ENCODE data around the gene KCNMB2. TPM values are rescaled to one million over a fixed set of nuclear protein-coding genes. Genes with fewer than 3 reads are reported as not detected.

Gene KCNMB2
- total RNA-seq, 1 experiment from 2014 or later, result not detected

DNA sequence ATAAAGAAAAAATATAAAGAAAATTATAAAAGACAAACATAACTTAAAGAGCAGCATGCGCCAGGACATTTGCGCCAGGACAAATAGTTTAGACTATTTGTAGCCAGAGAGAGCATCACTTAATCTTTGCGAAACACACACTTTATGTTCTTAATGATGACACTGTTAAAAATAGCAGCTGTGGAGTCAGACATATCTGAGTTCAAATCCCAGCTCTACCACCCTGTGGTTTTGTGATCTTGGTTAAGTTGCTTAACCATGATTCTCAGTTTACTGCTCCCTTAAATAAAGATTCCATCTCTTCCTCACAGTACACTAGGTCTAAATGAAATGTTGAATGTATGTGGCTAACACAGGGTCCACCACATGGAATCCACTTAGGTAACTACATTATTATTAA, 31.4 kb downstream of the KCNMB2 start:
- no peak for DNase-seq (ENCODE audit: low read depth in 1 of 2, low spot score in 2 of 2)
- Histone ChIP-seq H3K36me3 (no peaks in the 10 kb centered on the region), H3K27me3 (replicated peaks) (no peaks in the 10 kb centered on the region), H3K4me1 (replicated peaks) (peaks cover 5% of the 10 kb centered on the region; the same call in 1 of the 2 replicates), H3K4me3 (no peak overlapping the region), H3K27ac (no peak overlapping the region), H3K9me3 (replicated peaks) (no peaks in the 10 kb centered on the region)

DNA sequence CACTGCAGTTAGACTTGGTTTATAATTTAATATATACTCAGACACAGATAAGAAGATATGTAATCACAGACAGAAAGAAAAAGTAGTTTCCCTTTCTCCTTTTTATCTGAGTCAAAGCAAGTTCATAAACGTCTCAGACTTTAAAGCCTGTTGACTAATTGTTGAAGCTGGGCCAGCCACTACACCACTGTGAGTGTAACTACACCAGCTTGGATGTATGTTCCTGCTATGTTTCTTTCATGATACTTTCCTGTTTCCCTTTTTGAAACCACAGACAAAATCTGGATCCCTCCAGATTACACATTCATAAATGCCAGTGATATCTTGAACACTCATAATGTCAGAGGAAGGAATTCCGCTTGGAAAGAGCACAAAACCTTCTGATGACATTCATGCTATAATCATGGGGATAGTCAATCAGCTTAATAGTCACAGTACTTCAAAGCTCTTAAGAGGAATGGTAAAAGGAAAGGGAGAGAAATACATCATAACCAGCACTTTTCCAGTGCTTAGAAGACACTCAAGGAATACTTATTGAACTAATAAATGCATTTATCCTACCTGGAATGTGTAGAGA, 32.0 kb downstream of the KCNMB2 start:
- 0 out of 2 replicates have a peak, but pooled peaks cover 1% of the 10 kb centered on the region for H3K4me1 ChIP-seq (replicated peaks)
- DNase-seq (ENCODE audit: low read depth in 1 of 2, low spot score in 2 of 2), result no peak
- no peaks in the 10 kb centered on the region for H3K9me3 ChIP-seq (replicated peaks)
- no peaks in the 10 kb centered on the region for H3K27me3 ChIP-seq (replicated peaks)
- no peak overlapping the region for H3K27ac ChIP-seq
- no peaks in the 10 kb centered on the region for H3K36me3 ChIP-seq
- H3K4me3 ChIP-seq, result no peak overlapping the region

DNA sequence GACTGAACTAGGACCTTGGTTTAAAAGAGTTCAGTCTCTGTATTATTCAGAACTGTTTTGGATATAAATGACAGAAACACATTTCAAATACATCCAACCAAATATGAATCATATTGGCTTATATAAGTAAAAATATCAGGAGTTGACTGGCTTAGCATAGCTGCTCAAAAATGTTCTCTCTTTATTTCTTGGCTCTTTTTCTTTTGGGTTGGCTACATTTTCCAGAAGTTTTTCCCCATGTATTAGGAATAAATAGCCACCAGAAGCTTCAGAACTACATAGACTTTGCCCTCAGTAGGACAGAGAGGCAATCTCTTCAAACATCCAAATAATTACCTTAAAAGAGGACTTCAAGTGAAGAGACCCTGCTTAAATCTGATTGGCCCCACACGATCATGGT, 32.7 kb downstream of the KCNMB2 start:
- no peaks in the 10 kb centered on the region for H3K4me1 ChIP-seq (replicated peaks)
- no peaks in the 10 kb centered on the region for H3K27me3 ChIP-seq (replicated peaks)
- H3K27ac ChIP-seq, result no peak overlapping the region
- H3K36me3 ChIP-seq, result no peaks in the 10 kb centered on the region
- H3K9me3 ChIP-seq (replicated peaks), result no peaks in the 10 kb centered on the region
- no peak overlapping the region for H3K4me3 ChIP-seq
- DNase-seq (ENCODE audit: low read depth in 1 of 2, low spot score in 2 of 2), result no peak

DNA sequence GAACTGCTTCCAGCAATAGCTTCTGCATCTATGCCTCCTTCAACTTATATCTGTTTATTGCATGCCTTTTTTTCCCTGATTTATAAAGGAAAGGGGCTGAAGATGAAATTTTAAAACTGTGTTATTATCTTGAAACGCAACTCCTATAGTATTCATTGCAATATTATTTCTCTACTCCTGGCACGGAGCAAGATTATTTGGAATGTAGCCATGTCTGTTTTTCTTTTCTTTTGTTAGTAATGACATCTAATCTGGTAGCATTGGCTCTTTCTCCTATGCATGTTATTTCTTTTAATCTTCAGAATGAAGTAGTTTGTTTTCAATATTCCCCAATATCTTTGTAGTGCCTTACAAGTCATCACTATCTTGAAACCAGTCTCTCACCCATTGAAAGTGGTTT, 33.6 kb downstream of the KCNMB2 start:
- no peak overlapping the region for H3K4me3 ChIP-seq
- H3K27ac ChIP-seq, result no peak overlapping the region
- H3K36me3 ChIP-seq, result no peaks in the 10 kb centered on the region
- no peak for DNase-seq (ENCODE audit: low read depth in 1 of 2, low spot score in 2 of 2)
- H3K27me3 ChIP-seq (replicated peaks), result no peaks in the 10 kb centered on the region
- no peaks in the 10 kb centered on the region for H3K4me1 ChIP-seq (replicated peaks)
- H3K9me3 ChIP-seq (replicated peaks), result no peaks in the 10 kb centered on the region

DNA sequence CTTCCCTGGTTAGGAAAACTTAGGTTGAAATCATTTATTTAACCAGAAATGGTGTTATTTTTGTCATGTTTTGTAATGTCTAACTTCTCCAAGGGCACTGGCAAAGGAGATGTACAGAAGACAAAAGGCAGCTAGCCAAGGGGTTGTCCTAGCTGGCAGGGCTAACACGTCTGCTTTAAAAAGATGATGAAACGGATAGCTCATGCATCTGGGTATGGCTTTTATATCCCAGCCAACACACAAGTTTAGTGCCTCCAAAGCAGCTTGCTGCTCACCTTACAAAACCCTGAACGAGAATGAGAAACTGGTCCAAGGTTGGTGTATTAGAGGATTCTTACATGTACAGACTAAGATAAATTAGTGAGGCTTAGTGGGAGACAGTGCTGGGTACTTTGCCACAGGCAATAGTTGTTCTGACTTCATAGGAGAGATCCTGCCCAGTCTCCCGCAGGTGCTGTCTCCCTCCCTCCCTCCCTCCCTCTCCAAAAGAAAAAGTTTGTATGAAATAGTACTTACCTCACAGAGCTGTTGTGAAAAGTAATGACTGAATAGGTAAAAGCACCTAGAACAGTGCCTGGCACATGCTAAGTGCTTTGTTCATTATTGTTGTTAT, 47.8 kb downstream of the KCNMB2 start:
- Histone ChIP-seq H3K36me3 (no peaks in the 10 kb centered on the region), H3K27ac (no peak overlapping the region), H3K9me3 (replicated peaks) (no peaks in the 10 kb centered on the region), H3K4me3 (no peak overlapping the region), H3K27me3 (replicated peaks) (no peaks in the 10 kb centered on the region), H3K4me1 (replicated peaks) (no peaks in the 10 kb centered on the region)
- DNase-seq (ENCODE audit: low read depth in 1 of 2, low spot score in 2 of 2), result no peak

DNA sequence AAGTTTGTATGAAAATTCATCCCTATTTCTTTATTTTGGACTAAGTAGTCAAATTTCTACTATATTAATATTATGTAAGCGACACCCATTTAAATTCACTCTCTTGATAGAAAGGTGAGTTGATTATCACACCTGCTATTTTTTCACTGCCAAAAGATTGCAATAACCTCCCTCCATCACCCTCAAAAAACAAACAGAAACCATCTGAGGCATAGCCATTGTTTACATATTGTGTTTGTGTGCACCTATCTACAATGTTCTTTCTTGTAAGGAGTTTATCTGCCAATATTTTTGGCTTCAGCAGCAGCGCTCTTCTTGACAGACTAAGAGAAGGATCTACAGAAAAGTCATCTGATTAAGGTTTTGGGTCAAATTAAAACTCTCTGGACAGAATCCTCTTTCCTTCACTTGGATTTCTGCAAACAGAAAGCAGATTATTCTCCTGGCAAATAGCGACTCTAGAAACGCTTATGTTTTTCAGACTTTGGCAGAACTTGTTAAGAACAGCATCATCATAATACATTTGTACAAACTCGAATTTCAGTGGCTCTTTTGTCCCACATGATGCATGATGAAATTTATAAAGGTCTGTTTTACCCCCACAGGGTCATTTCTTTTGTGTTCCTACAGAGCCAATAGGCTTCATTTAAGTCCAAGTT, 48.6 kb downstream of the KCNMB2 start:
- H3K4me1 ChIP-seq (replicated peaks), result no peaks in the 10 kb centered on the region
- DNase-seq (ENCODE audit: low read depth in 1 of 2, low spot score in 2 of 2), result no peak
- H3K27me3 ChIP-seq (replicated peaks), result no peaks in the 10 kb centered on the region
- H3K36me3 ChIP-seq, result no peaks in the 10 kb centered on the region
- H3K4me3 ChIP-seq, result no peak overlapping the region
- H3K27ac ChIP-seq, result no peak overlapping the region
- H3K9me3 ChIP-seq (replicated peaks), result no peaks in the 10 kb centered on the region

DNA sequence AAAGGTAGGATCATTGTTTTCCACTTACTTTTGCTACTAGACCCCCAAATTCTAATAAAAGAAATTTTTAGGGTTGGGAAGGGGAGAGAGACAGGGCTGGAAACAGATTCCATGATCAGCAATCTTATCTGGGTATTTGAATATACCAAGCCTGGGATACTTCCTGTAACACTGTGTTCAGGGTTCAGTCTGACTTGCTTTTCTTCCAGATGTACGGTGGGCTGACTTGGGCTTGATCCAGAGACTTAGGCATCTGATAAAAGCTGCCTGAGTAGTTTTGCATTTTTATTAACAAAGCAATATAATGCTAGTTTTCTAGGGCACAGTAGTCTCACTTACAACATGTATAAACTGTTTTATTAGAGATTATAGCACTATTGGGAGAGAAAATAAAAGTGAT, 49.2 kb downstream of the KCNMB2 start:
- H3K4me1 ChIP-seq (replicated peaks), result no peaks in the 10 kb centered on the region
- H3K36me3 ChIP-seq, result no peaks in the 10 kb centered on the region
- H3K27me3 ChIP-seq (replicated peaks), result no peaks in the 10 kb centered on the region
- H3K27ac ChIP-seq, result no peak overlapping the region
- H3K4me3 ChIP-seq, result no peak overlapping the region
- DNase-seq (ENCODE audit: low read depth in 1 of 2, low spot score in 2 of 2), result no peak
- no peaks in the 10 kb centered on the region for H3K9me3 ChIP-seq (replicated peaks)

DNA sequence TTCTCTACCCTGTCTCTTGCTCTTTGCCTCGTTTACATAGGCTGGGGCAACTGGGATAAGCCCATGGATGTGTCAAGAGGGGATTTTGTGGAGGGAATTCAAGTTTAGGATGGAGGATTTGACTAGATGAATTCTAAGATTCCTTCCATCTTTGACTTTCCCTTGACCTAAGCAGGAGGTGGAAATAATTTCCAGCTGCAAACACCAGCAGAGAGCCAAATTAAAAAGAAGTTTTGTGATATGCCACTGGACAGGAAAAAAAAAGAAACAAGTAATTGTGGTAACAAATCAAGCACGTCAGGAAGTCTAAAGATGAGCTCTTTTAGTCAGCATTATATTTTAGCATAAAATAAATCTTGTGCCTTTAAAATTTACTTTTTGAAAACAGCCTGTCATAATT, 49.8 kb downstream of the KCNMB2 start:
- Histone ChIP-seq H3K36me3 (no peaks in the 10 kb centered on the region), H3K9me3 (replicated peaks) (no peaks in the 10 kb centered on the region), H3K4me1 (replicated peaks) (no peaks in the 10 kb centered on the region), H3K27me3 (replicated peaks) (no peaks in the 10 kb centered on the region), H3K4me3 (no peak overlapping the region), H3K27ac (no peak overlapping the region)
- no peak for DNase-seq (ENCODE audit: low read depth in 1 of 2, low spot score in 2 of 2)

DNA sequence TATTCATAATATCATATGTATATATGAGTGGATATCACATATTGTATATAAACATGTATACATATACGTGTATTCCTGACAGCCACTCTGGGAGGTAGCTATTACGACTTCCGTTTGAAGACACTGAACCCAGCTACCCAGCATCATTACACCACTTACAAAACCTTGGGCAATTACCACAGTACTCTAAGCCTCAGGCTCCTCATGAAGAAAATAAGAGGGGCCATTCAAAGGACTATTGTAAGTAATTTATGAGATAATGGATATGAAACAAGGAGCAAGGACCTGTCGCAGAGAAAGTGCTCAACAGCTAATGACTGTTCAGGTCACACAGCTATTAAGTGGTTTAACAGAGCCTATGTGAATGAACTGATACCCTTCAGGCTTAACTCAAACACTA, 52.4 kb downstream of the KCNMB2 start:
- Histone ChIP-seq H3K9me3 (replicated peaks) (no peaks in the 10 kb centered on the region), H3K4me1 (replicated peaks) (no peaks in the 10 kb centered on the region), H3K36me3 (no peaks in the 10 kb centered on the region), H3K4me3 (no peak overlapping the region), H3K27ac (no peak overlapping the region), H3K27me3 (replicated peaks) (no peaks in the 10 kb centered on the region)
- no peak for DNase-seq (ENCODE audit: low read depth in 1 of 2, low spot score in 2 of 2)

DNA sequence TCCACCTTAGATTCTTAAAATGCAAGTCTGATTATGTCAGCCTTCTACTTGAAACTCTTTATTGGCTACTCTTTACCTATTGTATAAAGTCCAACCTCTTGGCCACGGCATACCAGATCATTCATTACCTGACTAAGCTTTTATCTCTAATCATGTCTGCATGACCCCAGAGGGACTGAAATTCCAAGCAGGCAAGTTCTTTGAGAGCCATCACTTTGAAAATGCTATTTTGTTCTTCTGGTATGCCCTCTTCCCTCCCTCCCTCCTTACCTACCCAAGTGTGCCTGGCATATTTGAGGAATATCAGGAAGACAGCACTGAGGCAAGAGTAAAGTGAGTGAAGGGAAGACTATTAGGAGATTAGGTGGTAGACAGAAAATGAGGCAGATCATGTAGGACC, 57.5 kb downstream of the KCNMB2 start:
- Histone ChIP-seq H3K9me3 (replicated peaks) (no peaks in the 10 kb centered on the region), H3K27me3 (replicated peaks) (no peaks in the 10 kb centered on the region), H3K4me1 (replicated peaks) (no peaks in the 10 kb centered on the region), H3K27ac (no peak overlapping the region), H3K4me3 (no peak overlapping the region), H3K36me3 (no peaks in the 10 kb centered on the region)
- DNase-seq (ENCODE audit: low read depth in 1 of 2, low spot score in 2 of 2), result no peak

DNA sequence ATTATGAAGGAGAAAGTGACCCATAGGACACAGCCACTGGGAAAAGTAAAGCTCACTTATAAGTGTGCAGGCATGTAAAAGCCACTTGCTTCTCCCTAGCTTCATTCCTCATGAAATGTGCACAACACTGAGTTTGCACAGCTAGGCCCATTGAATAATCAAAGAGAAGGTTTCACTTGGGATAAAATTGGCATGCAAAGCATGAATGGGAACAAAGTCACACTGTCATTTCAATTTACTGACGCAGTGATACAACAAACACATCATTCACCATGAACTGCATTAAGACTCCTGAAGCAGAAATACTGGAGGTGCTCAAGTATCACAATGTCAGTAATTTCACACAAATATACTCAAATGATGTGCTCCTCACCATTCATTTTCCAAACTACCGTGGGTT, 61.1 kb downstream of the KCNMB2 start:
- no peaks in the 10 kb centered on the region for H3K36me3 ChIP-seq
- H3K4me1 ChIP-seq (replicated peaks), result no peaks in the 10 kb centered on the region
- DNase-seq (ENCODE audit: low read depth in 1 of 2, low spot score in 2 of 2), result no peak
- no peaks in the 10 kb centered on the region for H3K27me3 ChIP-seq (replicated peaks)
- H3K27ac ChIP-seq, result no peak overlapping the region
- no peaks in the 10 kb centered on the region for H3K9me3 ChIP-seq (replicated peaks)
- no peak overlapping the region for H3K4me3 ChIP-seq

DNA sequence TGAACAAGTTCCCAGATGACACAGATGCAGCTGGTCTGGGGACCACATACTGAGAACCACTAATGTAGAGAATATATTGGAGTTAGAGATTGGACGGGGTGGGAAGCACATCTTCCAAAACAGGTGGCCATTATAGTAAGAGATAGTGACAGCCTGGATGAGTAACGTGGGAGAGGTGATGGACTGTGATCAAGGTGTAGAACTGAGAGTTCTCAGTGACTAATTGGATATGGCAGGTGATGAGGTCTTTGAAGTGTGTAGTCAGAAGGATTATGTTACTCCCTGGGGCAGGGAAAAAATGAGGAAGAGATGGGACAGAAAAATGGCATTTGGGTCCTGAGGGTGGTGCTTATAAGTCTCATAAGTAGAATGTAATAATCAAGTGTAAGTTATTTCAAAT, 66.6 kb downstream of the KCNMB2 start:
- no peak overlapping the region for H3K27ac ChIP-seq
- DNase-seq (ENCODE audit: low read depth in 1 of 2, low spot score in 2 of 2), result no peak

DNA sequence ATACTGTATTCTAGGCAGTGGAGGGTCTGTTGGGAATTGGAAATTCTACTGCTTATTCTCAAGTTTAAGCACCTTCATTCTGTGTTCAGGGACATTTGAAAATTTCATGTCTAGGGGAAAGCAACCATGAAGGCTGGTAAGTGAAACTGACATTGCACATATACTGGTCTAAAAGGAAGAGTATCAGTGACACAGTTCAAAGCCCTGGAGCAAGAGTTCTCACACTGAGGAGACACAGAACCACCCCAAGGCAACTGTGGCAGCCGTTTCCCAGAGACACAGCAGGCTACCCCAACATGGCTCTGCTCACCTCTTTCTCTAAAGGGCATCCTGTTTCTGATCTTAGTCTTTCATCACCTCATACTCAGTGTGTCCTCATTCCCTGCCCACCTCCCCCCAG, 67.5 kb downstream of the KCNMB2 start:
- Histone ChIP-seq H3K36me3 (no peaks in the 10 kb centered on the region), H3K9me3 (replicated peaks) (no peaks in the 10 kb centered on the region), H3K4me1 (replicated peaks) (no peaks in the 10 kb centered on the region), H3K4me3 (no peak overlapping the region), H3K27ac (no peak overlapping the region), H3K27me3 (replicated peaks) (no peaks in the 10 kb centered on the region)
- no peak for DNase-seq (ENCODE audit: low read depth in 1 of 2, low spot score in 2 of 2)

More for the DNA sequence above, 66.6 kb downstream of the KCNMB2 start:
- no peaks in the 10 kb centered on the region for H3K36me3 ChIP-seq
- no peak overlapping the region for H3K4me3 ChIP-seq
- H3K27me3 ChIP-seq (replicated peaks), result no peaks in the 10 kb centered on the region
- H3K4me1 ChIP-seq (replicated peaks), result no peaks in the 10 kb centered on the region
- no peaks in the 10 kb centered on the region for H3K9me3 ChIP-seq (replicated peaks)

DNA sequence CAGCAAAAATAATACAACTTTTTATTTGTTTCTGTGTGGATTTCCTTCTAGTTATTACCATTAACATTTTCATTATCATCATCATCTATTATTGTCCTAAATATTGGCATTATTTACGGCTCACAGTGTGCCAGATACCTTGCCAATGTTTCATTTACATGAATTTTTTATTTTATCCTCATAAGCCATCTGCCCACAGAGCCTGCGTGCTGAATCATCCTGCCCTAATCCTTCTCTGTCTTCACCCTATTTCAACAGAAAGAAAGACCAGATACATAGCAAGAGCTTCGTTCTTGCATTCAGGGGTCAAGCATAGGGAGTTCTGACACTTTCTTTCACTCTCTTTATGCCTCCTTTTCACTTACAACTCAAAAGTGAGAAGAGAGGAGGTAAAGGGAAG, 82.0 kb downstream of the KCNMB2 start:
- Histone ChIP-seq H3K4me1 (replicated peaks) (no peaks in the 10 kb centered on the region), H3K27ac (no peak overlapping the region), H3K4me3 (no peak overlapping the region), H3K36me3 (no peaks in the 10 kb centered on the region), H3K27me3 (replicated peaks) (no peaks in the 10 kb centered on the region), H3K9me3 (replicated peaks) (no peaks in the 10 kb centered on the region)
- DNase-seq (ENCODE audit: low read depth in 1 of 2, low spot score in 2 of 2), result no peak
